ENCODE results near the gene PLEKHJ1.

DNA sequence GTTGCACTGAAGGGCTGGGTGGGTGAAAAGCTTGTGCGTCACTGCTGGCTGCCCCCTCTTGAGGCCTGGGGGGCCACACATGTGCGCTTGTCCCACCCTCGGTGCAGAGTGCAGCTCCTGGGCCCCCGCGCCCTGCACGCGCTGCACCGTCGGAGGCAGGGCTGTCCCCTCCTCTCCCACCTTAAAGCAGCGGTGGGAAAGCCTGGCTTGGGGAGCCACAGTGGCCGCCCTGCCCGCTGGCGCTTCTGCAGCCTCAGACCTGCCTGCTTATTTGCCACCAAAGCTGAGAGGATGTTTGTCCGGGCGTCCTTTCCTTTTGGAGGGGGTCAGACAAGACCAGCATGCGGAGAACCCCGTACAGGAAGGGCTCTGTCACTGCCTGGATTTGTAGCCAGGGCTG is 26.7 kb downstream of the PLEKHJ1 start:
- TF ChIP-seq TAF1 (IDR thresholded peaks at IDR 0.05; ENCODE audit: control insufficient read depth, extremely low read depth, insufficient read depth, low read length, severe bottlenecking) (no peak), EZH2 (IDR thresholded peaks at IDR 0.05; ENCODE audit: borderline replicate concordance, low read depth, low read length) (no peak), ZNF431 (CRISPR knock-in tag; IDR thresholded peaks at IDR 0.05) (no peak), ZNF263 (CRISPR knock-in tag; IDR thresholded peaks at IDR 0.05; ENCODE audit: borderline replicate concordance) (no peak), ZFP30 (CRISPR knock-in tag; IDR thresholded peaks at IDR 0.05; ENCODE audit: borderline replicate concordance) (no peak), BACH1 (tag; IDR thresholded peaks at IDR 0.05) (no peak)
- TF ChIP-seq, protein P1, sequence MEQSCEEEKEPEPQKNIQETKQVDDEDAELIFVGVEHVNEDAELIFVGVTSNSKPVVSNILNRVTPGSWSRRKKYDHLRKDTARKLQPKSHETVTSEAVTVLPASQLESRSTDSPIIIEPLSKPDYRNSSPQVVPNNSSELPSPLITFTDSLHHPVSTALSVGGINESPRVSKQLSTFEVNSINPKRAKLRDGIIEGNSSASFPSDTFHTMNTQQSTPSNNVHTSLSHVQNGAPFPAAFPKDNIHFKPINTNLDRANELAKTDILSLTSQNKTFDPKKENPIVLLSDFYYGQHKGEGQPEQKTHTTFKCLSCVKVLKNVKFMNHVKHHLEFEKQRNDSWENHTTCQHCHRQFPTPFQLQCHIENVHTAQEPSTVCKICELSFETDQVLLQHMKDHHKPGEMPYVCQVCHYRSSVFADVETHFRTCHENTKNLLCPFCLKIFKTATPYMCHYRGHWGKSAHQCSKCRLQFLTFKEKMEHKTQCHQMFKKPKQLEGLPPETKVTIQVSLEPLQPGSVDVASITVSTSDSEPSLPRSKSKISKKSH (CRISPR knock-in tag; IDR thresholded peaks at IDR 0.05) = no peak

Data from K562 (cell line).